Colonic mucosa (tissue), 4 donors: ENCODE results near the gene KRT73. TPM values are rescaled to one million over a fixed set of nuclear protein-coding genes. Genes with fewer than 3 reads are reported as not detected.

ENCODE experiments used
- DNase-seq: peaks from one replicate; pipeline ENCODE4 v3.0.0-alpha.2; 2020
- H3K27ac ChIP-seq: fragments of 200-600 bp; one replicate; pipeline ENCODE4 v1.8.0; 2021
- H3K27me3 ChIP-seq: fragments of 200-600 bp; one replicate; pipeline ENCODE4 v1.8.0; 2021
- H3K36me3 ChIP-seq: fragments of 200-600 bp; one replicate; pipeline ENCODE4 v1.8.0; 2021
- H3K4me1 ChIP-seq: fragments of 200-600 bp; one replicate; pipeline ENCODE4 v1.8.0; 2021; ENCODE audit warnings: mild to moderate bottlenecking
- H3K4me3 ChIP-seq: fragments of 200-600 bp; one replicate; pipeline ENCODE4 v1.8.0; 2021
- H3K9ac ChIP-seq, 2 donors: one replicate each; pipeline ENCODE4 v1.7.0; 2013; ENCODE audit warnings: control low read depth in 2 of 2, low read depth in 2 of 2, low read length in 2 of 2
- H3K9me3 ChIP-seq: fragments of 200-600 bp; one replicate; pipeline ENCODE4 v1.8.0; 2021
- intact Hi-C: fragments of 100-400 bp; cut with DNase I; formaldehyde crosslinking; loops from one replicate; pipeline ENCODE4 v1.14.1; 2022
- total RNA-seq, 2 donors: library from RNA; stranded (reverse); fragmentation: NEBNext Ultra II Directional in 1 of 2; extraction: Animal tissue kit (Norgen Biotek cat#: 25700) in 1 of 2; gene quantifications; one replicate each; pipeline ENCODE4 v1.2.1, GENCODE V29; 2021
- TF ChIP-seq, protein P1 (sequence below): fragments of 200-600 bp; IDR thresholded peaks from one replicate; pipeline ENCODE4 v1.8.0; 2022; ENCODE audit warnings: antibody characterized with exemption, mild to moderate bottlenecking
- donor health status: healthy.
- donor health status: DM: no; HTN: no; CAD: no.
- donor health status: DM: no; HTN: no; CAD: no.

KRT73 gene
- not detected for total RNA-seq

- intact Hi-C loops, result no loop called here
- H3K4me1 ChIP-seq, result no peaks in the 10 kb centered on the region
- H3K27me3 ChIP-seq, result no peaks in the 10 kb centered on the region
- H3K36me3 ChIP-seq, result no peaks in the 10 kb centered on the region
- H3K9me3 ChIP-seq, result no peaks in the 10 kb centered on the region
- H3K27ac ChIP-seq, result no peak within 1 kb of the TSS
- TF ChIP-seq, protein P1, sequence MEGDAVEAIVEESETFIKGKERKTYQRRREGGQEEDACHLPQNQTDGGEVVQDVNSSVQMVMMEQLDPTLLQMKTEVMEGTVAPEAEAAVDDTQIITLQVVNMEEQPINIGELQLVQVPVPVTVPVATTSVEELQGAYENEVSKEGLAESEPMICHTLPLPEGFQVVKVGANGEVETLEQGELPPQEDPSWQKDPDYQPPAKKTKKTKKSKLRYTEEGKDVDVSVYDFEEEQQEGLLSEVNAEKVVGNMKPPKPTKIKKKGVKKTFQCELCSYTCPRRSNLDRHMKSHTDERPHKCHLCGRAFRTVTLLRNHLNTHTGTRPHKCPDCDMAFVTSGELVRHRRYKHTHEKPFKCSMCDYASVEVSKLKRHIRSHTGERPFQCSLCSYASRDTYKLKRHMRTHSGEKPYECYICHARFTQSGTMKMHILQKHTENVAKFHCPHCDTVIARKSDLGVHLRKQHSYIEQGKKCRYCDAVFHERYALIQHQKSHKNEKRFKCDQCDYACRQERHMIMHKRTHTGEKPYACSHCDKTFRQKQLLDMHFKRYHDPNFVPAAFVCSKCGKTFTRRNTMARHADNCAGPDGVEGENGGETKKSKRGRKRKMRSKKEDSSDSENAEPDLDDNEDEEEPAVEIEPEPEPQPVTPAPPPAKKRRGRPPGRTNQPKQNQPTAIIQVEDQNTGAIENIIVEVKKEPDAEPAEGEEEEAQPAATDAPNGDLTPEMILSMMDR, result no peak
- no peak within 1 kb of the TSS for H3K9ac ChIP-seq
- no peak within 1 kb of the TSS for H3K4me3 ChIP-seq
- peak; percentile 10 for DNase-seq
Measured at GRCh38 chr12:52618216-52618615, at the start of gene KRT73. TSS of gene KRT73 (minus strand) at chr12:52618559. CDS start at chr12:52618524, 35 bp downstream.

- Histone ChIP-seq H3K4me3 (no peak overlapping the region), H3K9ac (no peak overlapping the region), H3K27me3 (no peaks in the 10 kb centered on the region), H3K36me3 (no peaks in the 10 kb centered on the region), H3K9me3 (no peaks in the 10 kb centered on the region), H3K27ac (no peak overlapping the region), H3K4me1 (no peaks in the 10 kb centered on the region)
- intact Hi-C loops, result no loop called here
- no peak for DNase-seq
- TF ChIP-seq, protein P1, result no peak
Measured at GRCh38 chr12:52667931-52668330, 49.6 kb upstream of the KRT73 start.

- intact Hi-C loops, result no loop called here
- H3K9ac ChIP-seq, result no peak overlapping the region
- TF ChIP-seq, protein P1, result no peak
Measured at GRCh38 chr12:52667509-52667908, 49.1 kb upstream of the KRT73 start.

DNA sequence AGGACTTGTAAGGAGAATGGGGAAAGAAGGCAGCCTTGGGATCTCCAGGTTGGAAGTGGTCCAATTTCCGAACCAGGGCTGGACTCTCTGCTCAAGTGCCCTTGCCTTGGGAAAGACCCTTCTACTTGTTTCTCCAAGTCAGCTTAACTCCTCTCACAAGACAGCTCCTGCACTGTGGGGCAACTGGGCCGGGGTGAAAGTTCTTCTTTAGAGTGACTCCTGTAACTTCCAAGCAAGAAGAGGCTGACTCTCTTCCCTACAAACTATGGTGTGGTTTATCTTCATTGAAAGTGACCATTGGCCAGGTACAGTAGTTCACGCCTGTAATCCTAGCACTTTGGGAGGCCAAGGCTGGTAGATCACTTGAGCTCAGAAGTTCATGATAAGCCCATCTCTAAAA lies 48.1 kb upstream of the KRT73 start:
- TF ChIP-seq, protein P1, result no peak
- H3K27me3 ChIP-seq, result no peaks in the 10 kb centered on the region
- no peak for DNase-seq
- no peaks in the 10 kb centered on the region for H3K36me3 ChIP-seq
- H3K27ac ChIP-seq, result no peak overlapping the region
- intact Hi-C loops, result no loop called here
- no peaks in the 10 kb centered on the region for H3K9me3 ChIP-seq
- no peaks in the 10 kb centered on the region for H3K4me1 ChIP-seq
- no peak overlapping the region for H3K4me3 ChIP-seq
- no peak overlapping the region for H3K9ac ChIP-seq

More at GRCh38 chr12:52667509-52667908, 49.1 kb upstream of the KRT73 start:
- no peaks in the 10 kb centered on the region for H3K27me3 ChIP-seq
- H3K4me1 ChIP-seq, result no peaks in the 10 kb centered on the region
- no peak for DNase-seq
- no peaks in the 10 kb centered on the region for H3K36me3 ChIP-seq
- H3K4me3 ChIP-seq, result no peak overlapping the region
- H3K27ac ChIP-seq, result no peak overlapping the region
- no peaks in the 10 kb centered on the region for H3K9me3 ChIP-seq

- no peak overlapping the region for H3K9ac ChIP-seq
- no peak for DNase-seq
- H3K4me1 ChIP-seq, result no peaks in the 10 kb centered on the region
- H3K27ac ChIP-seq, result no peak overlapping the region
- no peak overlapping the region for H3K4me3 ChIP-seq
- no peaks in the 10 kb centered on the region for H3K27me3 ChIP-seq
- TF ChIP-seq, protein P1, result no peak
- intact Hi-C loops, result no loop called here
- H3K9me3 ChIP-seq, result no peaks in the 10 kb centered on the region
- no peaks in the 10 kb centered on the region for H3K36me3 ChIP-seq
Measured at GRCh38 chr12:52663420-52663819, 45.1 kb upstream of the KRT73 start.

DNA sequence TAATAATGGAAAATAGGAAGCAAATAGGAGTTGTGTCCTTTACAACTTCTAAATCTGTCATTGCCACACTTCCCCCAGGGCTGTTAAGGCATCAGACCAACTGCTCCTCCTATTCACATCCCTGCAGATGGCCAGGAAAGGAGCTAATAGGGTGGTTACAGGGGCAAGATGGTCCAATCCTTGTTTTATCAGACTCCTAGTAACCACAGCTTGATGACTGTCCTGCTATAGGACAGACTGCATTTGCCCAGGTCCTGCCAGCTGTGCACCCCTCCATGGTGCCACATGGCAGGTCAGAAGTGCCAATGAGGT lies 44.5 kb upstream of the KRT73 start:
- intact Hi-C loops, result no loop called here
- no peak overlapping the region for H3K9ac ChIP-seq
- TF ChIP-seq, protein P1, result no peak
- no peaks in the 10 kb centered on the region for H3K9me3 ChIP-seq
- no peak for DNase-seq
- H3K27me3 ChIP-seq, result no peaks in the 10 kb centered on the region
- H3K4me1 ChIP-seq, result no peaks in the 10 kb centered on the region
- no peak overlapping the region for H3K27ac ChIP-seq
- no peak overlapping the region for H3K4me3 ChIP-seq
- H3K36me3 ChIP-seq, result no peaks in the 10 kb centered on the region
